HL-60 (cell line): Measurements from ENCODE around the gene GRK1.

Experiments used
- CTCF ChIP-seq: IDR thresholded peaks from one replicate; pipeline ENCODE4 v1.5.1; 2011; ENCODE audit warnings: low read length, control low read depth, inconsistent platforms; ENCODE audit not compliant: insufficient read depth
- POLR2AphosphoS5 ChIP-seq: IDR thresholded peaks from 2 replicates; pipeline ENCODE4 v1.6.1; 2012; ENCODE audit warnings: low read depth

- TF ChIP-seq POLR2AphosphoS5, result no peak
- TF ChIP-seq CTCF, result no peak
These were observed 68.2 kb downstream of the GRK1 start for GRCh38 chr13:113735194-113735593.
